Endodermal cell (in vitro differentiated cells): Measurements from ENCODE around the gene ZNF223. TPM values are rescaled to one million over a fixed set of nuclear protein-coding genes. Genes with fewer than 3 reads are reported as not detected.

Experiments used
- DNase-seq: peaks from one replicate; pipeline ENCODE4 v3.0.0-alpha.2; 2017
- H3K27ac ChIP-seq: 2 replicates; pipeline ENCODE4 v1.5.1; 2013; ENCODE audit warnings: mild to moderate bottlenecking, low read depth, low read length, moderate library complexity
- H3K27me3 ChIP-seq: 2 replicates; pipeline ENCODE4 v1.6.1; 2013; ENCODE audit warnings: mild to moderate bottlenecking, low read length, moderate library complexity; ENCODE audit not compliant: insufficient read depth, control insufficient read depth, poor library complexity, severe bottlenecking
- H3K36me3 ChIP-seq: 2 replicates; pipeline ENCODE4 v1.7.0; 2013; ENCODE audit warnings: mild to moderate bottlenecking, low read length, moderate library complexity; ENCODE audit not compliant: control insufficient read depth, insufficient read depth
- H3K4me1 ChIP-seq: one replicate; pipeline ENCODE4 v1.7.0; 2013; ENCODE audit warnings: low read length; ENCODE audit not compliant: control insufficient read depth, insufficient read depth
- H3K4me3 ChIP-seq: 2 replicates; pipeline ENCODE4 v1.5.1; 2013; ENCODE audit warnings: mild to moderate bottlenecking, low read length, moderate library complexity
- H3K9ac ChIP-seq: 2 replicates; pipeline ENCODE4 v1.6.1; 2013; ENCODE audit warnings: mild to moderate bottlenecking, low read length, moderate library complexity; ENCODE audit not compliant: poor library complexity, severe bottlenecking; ENCODE audit errors: extremely low read depth
- H3K9me3 ChIP-seq: 2 replicates; pipeline ENCODE4 v1.6.1; 2013; ENCODE audit warnings: mild to moderate bottlenecking, low read length, moderate library complexity; ENCODE audit not compliant: control insufficient read depth
- H3K27ac Mint-ChIP-seq: 2 replicates; pipeline ENCODE4 v1.8.0; 2020; ENCODE audit warnings: mixed read lengths
- H3K27me3 Mint-ChIP-seq: 2 replicates; pipeline ENCODE4 v1.8.0; 2021; ENCODE audit warnings: mild to moderate bottlenecking, mixed read lengths; ENCODE audit not compliant: insufficient read depth
- H3K36me3 Mint-ChIP-seq: 2 replicates; pipeline ENCODE4 v1.8.0; 2020; ENCODE audit warnings: low read depth, mixed read lengths
- H3K4me1 Mint-ChIP-seq: 2 replicates; pipeline ENCODE4 v1.8.0; 2020; ENCODE audit warnings: mixed read lengths
- H3K4me3 Mint-ChIP-seq: 2 replicates; pipeline ENCODE4 v1.8.0; 2020; ENCODE audit warnings: mild to moderate bottlenecking, moderate library complexity, mixed read lengths
- H3K9me3 Mint-ChIP-seq: 2 replicates; pipeline ENCODE4 v1.8.0; 2020; ENCODE audit warnings: mild to moderate bottlenecking, mixed read lengths
- WGBS, 2 experiments: methylation state at CpG; one replicate each; pipeline versions ENCODE4 v1.1.5 to v1.1.7; 2013; ENCODE audit warnings: missing lambda C conversion rate in 2 of 2, mixed read lengths in 1 of 2; ENCODE audit not compliant: insufficient coverage in 1 of 2, insufficient read length in 1 of 2; 5-methylcytosine and 5-hydroxymethylcytosine counted together
- total RNA-seq, 2 donors: library from RNA; stranded (reverse); fragmentation: NEBNext Ultra II Directional in 1 of 2; extraction: Animal tissue kit (Norgen Biotek cat#: 25700) in 1 of 2; gene quantifications; 2 replicates in 1 of 2; 3 replicates in 1 of 2; pipeline ENCODE4 v1.2.1, GENCODE V29; 2021
- TF ChIP-seq, protein P1 (sequence below): fragments of 200-600 bp; sonication (generic); conservative IDR thresholded peaks from 2 replicates; pipeline ENCODE4 v1.5.0; 2021; ENCODE audit warnings: antibody characterized with exemption, mild to moderate bottlenecking

The ZNF223 gene
- total RNA-seq, 2 donors from 2014 or later = 9.3 TPM

- Histone ChIP-seq H3K4me1 (no peaks in the 10 kb centered on the region), H3K9me3 (no peaks in the 10 kb centered on the region), H3K4me3 (peak overlapping the region; percentile 93), H3K36me3 (peaks cover 7% of the 10 kb centered on the region), H3K27me3 (no peaks in the 10 kb centered on the region), H3K27ac (no peak overlapping the region), H3K9ac (peak overlapping the region; percentile 42)
- Mint-ChIP-seq H3K9me3 (peaks cover 11% of the 10 kb centered on the region), H3K4me1 (peaks cover 9% of the 10 kb centered on the region), H3K27me3 (peaks cover 14% of the 10 kb centered on the region), H3K27ac (no peak overlapping the region), H3K36me3 (peaks cover 24% of the 10 kb centered on the region), H3K4me3 (peak overlapping the region; percentile 85)
- peak; percentile 60 for DNase-seq
- TF ChIP-seq, protein P1, sequence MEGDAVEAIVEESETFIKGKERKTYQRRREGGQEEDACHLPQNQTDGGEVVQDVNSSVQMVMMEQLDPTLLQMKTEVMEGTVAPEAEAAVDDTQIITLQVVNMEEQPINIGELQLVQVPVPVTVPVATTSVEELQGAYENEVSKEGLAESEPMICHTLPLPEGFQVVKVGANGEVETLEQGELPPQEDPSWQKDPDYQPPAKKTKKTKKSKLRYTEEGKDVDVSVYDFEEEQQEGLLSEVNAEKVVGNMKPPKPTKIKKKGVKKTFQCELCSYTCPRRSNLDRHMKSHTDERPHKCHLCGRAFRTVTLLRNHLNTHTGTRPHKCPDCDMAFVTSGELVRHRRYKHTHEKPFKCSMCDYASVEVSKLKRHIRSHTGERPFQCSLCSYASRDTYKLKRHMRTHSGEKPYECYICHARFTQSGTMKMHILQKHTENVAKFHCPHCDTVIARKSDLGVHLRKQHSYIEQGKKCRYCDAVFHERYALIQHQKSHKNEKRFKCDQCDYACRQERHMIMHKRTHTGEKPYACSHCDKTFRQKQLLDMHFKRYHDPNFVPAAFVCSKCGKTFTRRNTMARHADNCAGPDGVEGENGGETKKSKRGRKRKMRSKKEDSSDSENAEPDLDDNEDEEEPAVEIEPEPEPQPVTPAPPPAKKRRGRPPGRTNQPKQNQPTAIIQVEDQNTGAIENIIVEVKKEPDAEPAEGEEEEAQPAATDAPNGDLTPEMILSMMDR = no peak
- 10 to 11% methylated on average over 13 to 15 of the region's 15 CpGs for WGBS, 2 experiments
Observed at GRCh38 chr19:44003461-44004009, 48.3 kb upstream of the ZNF223 start.

- Histone ChIP-seq H3K9ac (no peak overlapping the region), H3K27ac (no peak overlapping the region), H3K9me3 (peaks cover 24% of the 10 kb centered on the region), H3K27me3 (no peaks in the 10 kb centered on the region), H3K4me3 (no peak overlapping the region), H3K36me3 (peaks cover 30% of the 10 kb centered on the region), H3K4me1 (no peaks in the 10 kb centered on the region)
- Mint-ChIP-seq H3K36me3 (peaks cover 49% of the 10 kb centered on the region), H3K4me3 (no peak overlapping the region), H3K9me3 (peaks cover 34% of the 10 kb centered on the region), H3K27ac (no peak overlapping the region), H3K27me3 (peaks cover 5% of the 10 kb centered on the region), H3K4me1 (peaks cover 9% of the 10 kb centered on the region)
- 89% methylated on average over 1 of the region's 1 CpG; no CpG with 5 or more reads in 1 of the 2 experiments for WGBS, 2 experiments
- DNase-seq = no peak
- TF ChIP-seq, protein P1 = no peak
Observed at GRCh38 chr19:44005973-44006372, 45.9 kb upstream of the ZNF223 start.

GRCh38 chr19:44007473-44007872 lies 44.4 kb upstream of the ZNF223 start:
- Histone ChIP-seq H3K27ac (no peak overlapping the region), H3K27me3 (no peaks in the 10 kb centered on the region), H3K9me3 (peaks cover 32% of the 10 kb centered on the region), H3K36me3 (peaks cover 34% of the 10 kb centered on the region), H3K4me3 (no peak overlapping the region), H3K9ac (no peak overlapping the region), H3K4me1 (no peaks in the 10 kb centered on the region)
- no peak overlapping the region for H3K4me3 Mint-ChIP-seq
- H3K27ac Mint-ChIP-seq = no peak overlapping the region
- 92 to 94% methylated on average over 5 to 6 of the region's 6 CpGs for WGBS, 2 experiments
- peaks cover 3% of the 10 kb centered on the region for H3K4me1 Mint-ChIP-seq
- TF ChIP-seq, protein P1 = no peak
- H3K36me3 Mint-ChIP-seq = peaks cover 61% of the 10 kb centered on the region
- peaks cover 3% of the 10 kb centered on the region for H3K27me3 Mint-ChIP-seq
- H3K9me3 Mint-ChIP-seq = peaks cover 47% of the 10 kb centered on the region
- DNase-seq = no peak
